IPS DF 6.9 (cell line): Measurements from ENCODE around the gene RNU1-3.
"Not testable (repeated sequence)": the region's sequence is repeated elsewhere in the genome, so short reads cannot be mapped to it uniquely, and the experiment has no call there.

Experiments
- DNase-seq: peaks from one replicate; pipeline ENCODE4 v3.0.0-alpha.2; 2013; ENCODE audit warnings: low read depth, low spot score
- H3K27ac ChIP-seq: one replicate; pipeline ENCODE4 v1.5.1; 2013; ENCODE audit warnings: low read length, control low read depth
- H3K27me3 ChIP-seq: 2 replicates; pipeline ENCODE4 v1.6.1; 2013; ENCODE audit warnings: mild to moderate bottlenecking, low read length; ENCODE audit not compliant: control insufficient read depth, insufficient read depth
- H3K36me3 ChIP-seq: 2 replicates; pipeline ENCODE4 v1.6.1; 2013; ENCODE audit warnings: low read length; ENCODE audit not compliant: control insufficient read depth, insufficient read depth
- H3K4me1 ChIP-seq: 2 replicates; pipeline ENCODE4 v1.6.1; 2013; ENCODE audit warnings: low read length; ENCODE audit not compliant: control insufficient read depth, insufficient read depth
- H3K4me3 ChIP-seq: 2 replicates; pipeline ENCODE4 v1.5.1; 2013; ENCODE audit warnings: mild to moderate bottlenecking, low read length
- H3K9me3 ChIP-seq: 2 replicates; pipeline ENCODE4 v1.6.1; 2013; ENCODE audit warnings: low read length, inconsistent platforms; ENCODE audit not compliant: control insufficient read depth, insufficient read depth
- WGBS: extraction: QIAGEN DNeasy Blood & Tissue Kit; methylation state at CpG from one replicate; pipeline ENCODE4 v1.1.7; 2013; ENCODE audit warnings: mixed read lengths, missing lambda C conversion rate; ENCODE audit not compliant: insufficient read length, insufficient coverage; 5-methylcytosine and 5-hydroxymethylcytosine counted together

The RNU1-3 gene

GRCh38 chr1:16649960-16650359 lies 16.8 kb downstream of the RNU1-3 start:
- no CpG with 5 or more reads among the region's 9 CpGs for WGBS
- H3K27me3 ChIP-seq, H3K36me3 ChIP-seq, H3K4me3 ChIP-seq, DNase-seq, H3K27ac ChIP-seq, H3K4me1 ChIP-seq, H3K9me3 ChIP-seq: not testable (repeated sequence)

GRCh38 chr1:16649390-16649789 lies 17.4 kb downstream of the RNU1-3 start:
- not testable (repeated sequence) for H3K4me3 ChIP-seq, H3K9me3 ChIP-seq, H3K4me1 ChIP-seq, H3K27ac ChIP-seq, H3K27me3 ChIP-seq, DNase-seq, H3K36me3 ChIP-seq
- WGBS, result no CpG with 5 or more reads among the region's 6 CpGs

- not testable (repeated sequence) for H3K4me1 ChIP-seq, DNase-seq, H3K27ac ChIP-seq, H3K4me3 ChIP-seq, H3K36me3 ChIP-seq, H3K27me3 ChIP-seq, H3K9me3 ChIP-seq
- WGBS, result no CpG with 5 or more reads among the region's 8 CpGs
Observed at GRCh38 chr1:16648756-16649155, 18.0 kb downstream of the RNU1-3 start.

- not testable (repeated sequence) for DNase-seq, H3K27ac ChIP-seq, H3K36me3 ChIP-seq, H3K27me3 ChIP-seq, H3K4me3 ChIP-seq, H3K4me1 ChIP-seq, H3K9me3 ChIP-seq
- no CpG with 5 or more reads among the region's 32 CpGs for WGBS
Observed at GRCh38 chr1:16648250-16648649, 18.5 kb downstream of the RNU1-3 start.

GRCh38 chr1:16647179-16648176 lies 19.3 kb downstream of the RNU1-3 start:
- peak overlapping the region; percentile 33; the same call in 1 of the 2 replicates for H3K4me3 ChIP-seq
- not testable (repeated sequence) for H3K27me3 ChIP-seq
- WGBS, result no CpG with 5 or more reads among the region's 84 CpGs

GRCh38 chr1:16646716-16647115 lies 20.0 kb downstream of the RNU1-3 start:
- not testable (repeated sequence) for H3K27me3 ChIP-seq, DNase-seq, H3K9me3 ChIP-seq, H3K27ac ChIP-seq, H3K36me3 ChIP-seq, H3K4me3 ChIP-seq, H3K4me1 ChIP-seq
- no CpG with 5 or more reads among the region's 17 CpGs for WGBS

More at GRCh38 chr1:16647179-16648176, 19.3 kb downstream of the RNU1-3 start:
- not testable (repeated sequence) for H3K4me1 ChIP-seq, H3K9me3 ChIP-seq, DNase-seq, H3K27ac ChIP-seq, H3K36me3 ChIP-seq

- H3K27me3 ChIP-seq, DNase-seq, H3K4me1 ChIP-seq, H3K36me3 ChIP-seq, H3K27ac ChIP-seq, H3K4me3 ChIP-seq, H3K9me3 ChIP-seq: not testable (repeated sequence)
- WGBS, result no CpG with 5 or more reads among the region's 15 CpGs
Observed at GRCh38 chr1:16646061-16646664, 20.6 kb downstream of the RNU1-3 start.

- not testable (repeated sequence) for H3K9me3 ChIP-seq, H3K36me3 ChIP-seq, H3K4me3 ChIP-seq, H3K27ac ChIP-seq, DNase-seq, H3K4me1 ChIP-seq, H3K27me3 ChIP-seq
- WGBS, result no CpG with 5 or more reads among the region's 7 CpGs
Observed at GRCh38 chr1:16645271-16646060, 21.3 kb downstream of the RNU1-3 start.

GRCh38 chr1:16644482-16645270 lies 22.1 kb downstream of the RNU1-3 start:
- H3K27me3 ChIP-seq, H3K36me3 ChIP-seq, H3K4me1 ChIP-seq, H3K9me3 ChIP-seq, H3K27ac ChIP-seq: not testable (repeated sequence)
- peak overlapping the region; percentile 49 for H3K4me3 ChIP-seq
- peak; percentile 100 for DNase-seq
- no CpG with 5 or more reads among the region's 61 CpGs for WGBS

GRCh38 chr1:16644193-16644481 lies 22.6 kb downstream of the RNU1-3 start:
- Histone ChIP-seq H3K27me3 (peaks cover 2% of the 10 kb centered on the region; the same call in 1 of the 2 replicates), H3K27ac (no peak overlapping the region), H3K9me3 (no peaks in the 10 kb centered on the region), H3K4me3 (peak overlapping the region; percentile 49), H3K36me3 (no peaks in the 10 kb centered on the region), H3K4me1 (peaks cover 2% of the 10 kb centered on the region; the same call in 1 of the 2 replicates)
- WGBS, result no CpG with 5 or more reads among the region's 16 CpGs
- no peak for DNase-seq
